Measurements from ENCODE around the gene AKT2.
A peak's percentile ranks its signal among the peaks of the same experiment; 100 is the strongest.

Gene AKT2

DNA sequence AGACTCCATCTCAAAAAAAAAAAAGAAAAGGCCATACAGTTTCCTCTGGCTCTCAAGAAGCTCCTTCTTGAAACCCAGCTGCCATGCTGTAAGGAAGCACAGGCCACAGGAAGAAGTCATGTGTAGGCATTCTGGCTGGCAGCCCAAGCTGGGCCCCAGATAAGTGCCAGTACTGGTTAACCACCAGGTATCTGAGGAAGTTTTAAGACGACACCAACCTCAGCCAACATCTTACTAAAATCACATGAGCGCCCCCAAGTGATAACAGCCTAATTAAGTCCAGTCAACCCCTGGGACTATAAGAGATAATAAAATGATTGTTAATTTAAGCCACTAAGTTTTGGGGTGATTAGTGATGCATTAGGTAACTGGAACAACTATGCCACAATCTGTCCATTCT, 27.4 kb upstream of the AKT2 start:
- H3K4me3 ChIP-seq (ENCODE audit: low read length, poor library complexity, severe bottlenecking), result no peak overlapping the region
- TF ChIP-seq, protein P1, sequence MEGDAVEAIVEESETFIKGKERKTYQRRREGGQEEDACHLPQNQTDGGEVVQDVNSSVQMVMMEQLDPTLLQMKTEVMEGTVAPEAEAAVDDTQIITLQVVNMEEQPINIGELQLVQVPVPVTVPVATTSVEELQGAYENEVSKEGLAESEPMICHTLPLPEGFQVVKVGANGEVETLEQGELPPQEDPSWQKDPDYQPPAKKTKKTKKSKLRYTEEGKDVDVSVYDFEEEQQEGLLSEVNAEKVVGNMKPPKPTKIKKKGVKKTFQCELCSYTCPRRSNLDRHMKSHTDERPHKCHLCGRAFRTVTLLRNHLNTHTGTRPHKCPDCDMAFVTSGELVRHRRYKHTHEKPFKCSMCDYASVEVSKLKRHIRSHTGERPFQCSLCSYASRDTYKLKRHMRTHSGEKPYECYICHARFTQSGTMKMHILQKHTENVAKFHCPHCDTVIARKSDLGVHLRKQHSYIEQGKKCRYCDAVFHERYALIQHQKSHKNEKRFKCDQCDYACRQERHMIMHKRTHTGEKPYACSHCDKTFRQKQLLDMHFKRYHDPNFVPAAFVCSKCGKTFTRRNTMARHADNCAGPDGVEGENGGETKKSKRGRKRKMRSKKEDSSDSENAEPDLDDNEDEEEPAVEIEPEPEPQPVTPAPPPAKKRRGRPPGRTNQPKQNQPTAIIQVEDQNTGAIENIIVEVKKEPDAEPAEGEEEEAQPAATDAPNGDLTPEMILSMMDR (conservative IDR thresholded peaks at IDR 0.05; ENCODE audit: low read length), result peak; percentile 58
- TF ChIP-seq EZH2phosphoT487 (IDR thresholded peaks at IDR 0.05; ENCODE audit: borderline replicate concordance), result no peak
- H3K9ac ChIP-seq (ENCODE audit: low read depth, low read length, poor library complexity, severe bottlenecking), result no peak overlapping the region
- no peaks in the 10 kb centered on the region for H3K9me2 ChIP-seq (replicated peaks; ENCODE audit: low read depth, low read length)
- no peaks in the 10 kb centered on the region for H3K27me3 ChIP-seq (ENCODE audit: insufficient read depth, low read length, poor library complexity, severe bottlenecking)
- no peaks in the 10 kb centered on the region for H3K36me3 ChIP-seq (ENCODE audit: insufficient read depth, low read length)
- H3K79me2 ChIP-seq (ENCODE audit: insufficient read depth, low read length), result no peaks in the 10 kb centered on the region
- peak overlapping the region; percentile 5 for H3K4me2 ChIP-seq (ENCODE audit: low read depth, low read length, poor library complexity, severe bottlenecking)
- no peaks in the 10 kb centered on the region for H3K9me3 ChIP-seq (ENCODE audit: insufficient read depth, low read depth, low read length)
- H4K20me1 ChIP-seq (ENCODE audit: insufficient read depth, low read length, poor library complexity, severe bottlenecking), result no peaks in the 10 kb centered on the region
- H2AFZ ChIP-seq (ENCODE audit: low read length), result no peak overlapping the region
- no peaks in the 10 kb centered on the region for H3F3A ChIP-seq (ENCODE audit: low read depth)
- peaks cover 6% of the 10 kb centered on the region for H3K4me1 ChIP-seq (ENCODE audit: insufficient read depth, low read length, poor library complexity, severe bottlenecking)

GRCh38 chr19:40309666-40310065, 24.5 kb upstream of the AKT2 start:
- no peaks in the 10 kb centered on the region for H3K9me2 ChIP-seq (replicated peaks; ENCODE audit: low read depth, low read length)
- H3K9ac ChIP-seq (ENCODE audit: low read depth, low read length, poor library complexity, severe bottlenecking), result no peak overlapping the region
- H3K4me3 ChIP-seq (ENCODE audit: low read length, poor library complexity, severe bottlenecking), result no peak overlapping the region
- H4K20me1 ChIP-seq (ENCODE audit: insufficient read depth, low read length, poor library complexity, severe bottlenecking), result no peaks in the 10 kb centered on the region
- H3K79me2 ChIP-seq (ENCODE audit: insufficient read depth, low read length), result no peaks in the 10 kb centered on the region
- no peaks in the 10 kb centered on the region for H3K36me3 ChIP-seq (ENCODE audit: insufficient read depth, low read length)
- no peak for TF ChIP-seq EZH2phosphoT487 (IDR thresholded peaks at IDR 0.05; ENCODE audit: borderline replicate concordance)
- TF ChIP-seq, protein P1 (conservative IDR thresholded peaks at IDR 0.05; ENCODE audit: low read length), result no peak
- H3F3A ChIP-seq (ENCODE audit: low read depth), result no peaks in the 10 kb centered on the region
- H3K4me1 ChIP-seq (ENCODE audit: insufficient read depth, low read length, poor library complexity, severe bottlenecking), result peaks cover 6% of the 10 kb centered on the region
- no peaks in the 10 kb centered on the region for H3K27me3 ChIP-seq (ENCODE audit: insufficient read depth, low read length, poor library complexity, severe bottlenecking)
- H3K9me3 ChIP-seq (ENCODE audit: insufficient read depth, low read depth, low read length), result no peaks in the 10 kb centered on the region
- H2AFZ ChIP-seq (ENCODE audit: low read length), result no peak overlapping the region
- H3K4me2 ChIP-seq (ENCODE audit: low read depth, low read length, poor library complexity, severe bottlenecking), result no peak overlapping the region

GRCh38 chr19:40305403-40305802, 20.3 kb upstream of the AKT2 start:
- H3K36me3 ChIP-seq (ENCODE audit: insufficient read depth, low read length), result no peaks in the 10 kb centered on the region
- H3K79me2 ChIP-seq (ENCODE audit: insufficient read depth, low read length), result no peaks in the 10 kb centered on the region
- H3F3A ChIP-seq (ENCODE audit: low read depth), result no peaks in the 10 kb centered on the region
- H3K9me2 ChIP-seq (replicated peaks; ENCODE audit: low read depth, low read length), result no peaks in the 10 kb centered on the region
- no peak overlapping the region for H2AFZ ChIP-seq (ENCODE audit: low read length)
- no peaks in the 10 kb centered on the region for H3K9me3 ChIP-seq (ENCODE audit: insufficient read depth, low read depth, low read length)
- H3K4me2 ChIP-seq (ENCODE audit: low read depth, low read length, poor library complexity, severe bottlenecking), result no peak overlapping the region
- no peaks in the 10 kb centered on the region for H3K27me3 ChIP-seq (ENCODE audit: insufficient read depth, low read length, poor library complexity, severe bottlenecking)
- TF ChIP-seq EZH2phosphoT487 (IDR thresholded peaks at IDR 0.05; ENCODE audit: borderline replicate concordance), result no peak
- TF ChIP-seq, protein P1 (conservative IDR thresholded peaks at IDR 0.05; ENCODE audit: low read length), result peak; percentile 84
- H3K4me3 ChIP-seq (ENCODE audit: low read length, poor library complexity, severe bottlenecking), result no peak overlapping the region
- no peaks in the 10 kb centered on the region for H3K4me1 ChIP-seq (ENCODE audit: insufficient read depth, low read length, poor library complexity, severe bottlenecking)
- no peak overlapping the region for H3K9ac ChIP-seq (ENCODE audit: low read depth, low read length, poor library complexity, severe bottlenecking)
- no peaks in the 10 kb centered on the region for H4K20me1 ChIP-seq (ENCODE audit: insufficient read depth, low read length, poor library complexity, severe bottlenecking)

All from Loucy (cell line).